CD4-positive, alpha-beta T cell treated with Interleukin-15 for 4 hours (primary cell): Measurements from ENCODE around the gene MYCN.
"Not testable (repeated sequence)": the region's sequence is repeated elsewhere in the genome, so short reads cannot be mapped to it uniquely, and the experiment has no call there.

Experiments used
- DNase-seq: peaks from one replicate; pipeline ENCODE4 v3.0.0-alpha.2; 2020; ENCODE audit warnings: low spot score

Gene MYCN

DNA sequence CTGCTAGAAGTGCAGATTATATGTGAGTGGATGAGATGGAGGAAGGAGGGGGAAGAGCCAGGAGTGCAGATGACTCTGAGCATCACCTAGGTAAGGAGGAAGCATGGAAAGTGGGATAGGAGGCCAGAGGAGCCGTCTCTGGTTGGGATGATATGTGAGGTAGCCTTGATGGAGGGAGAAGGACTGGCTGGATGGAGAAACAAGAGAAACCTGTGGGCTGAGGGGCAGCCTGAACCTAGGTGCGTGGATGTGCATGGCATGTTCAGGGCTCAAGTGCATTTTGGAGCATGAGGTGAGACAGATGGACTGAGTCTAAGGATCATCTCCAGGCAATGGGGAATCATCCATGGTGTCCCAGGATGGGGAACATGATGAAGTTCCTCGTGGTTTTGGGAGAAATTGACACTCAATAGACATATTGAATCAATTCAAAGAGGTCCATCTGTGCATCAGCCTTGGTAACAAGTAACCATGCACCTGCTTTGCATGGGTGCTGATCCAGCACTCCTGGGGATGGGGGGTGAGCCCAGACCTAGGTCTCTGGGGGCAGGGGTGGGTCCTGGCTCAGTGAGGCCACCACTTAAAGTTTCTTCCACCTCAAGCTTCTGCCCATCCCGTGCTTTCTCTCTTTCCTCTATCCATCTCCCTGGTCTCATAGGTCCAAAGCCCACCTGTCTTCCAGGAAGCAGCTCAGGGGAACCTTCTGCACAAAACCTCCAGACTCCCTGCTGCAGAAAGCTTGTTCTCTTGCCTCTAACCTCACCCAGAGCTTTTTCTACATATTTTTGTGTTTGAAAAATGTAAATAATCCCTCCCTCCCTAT lies 19.2 kb downstream of the MYCN start:
- no peak for DNase-seq

GRCh38 chr2:15960154-15960520 lies 19.8 kb downstream of the MYCN start:
- not testable (repeated sequence) for DNase-seq

DNA sequence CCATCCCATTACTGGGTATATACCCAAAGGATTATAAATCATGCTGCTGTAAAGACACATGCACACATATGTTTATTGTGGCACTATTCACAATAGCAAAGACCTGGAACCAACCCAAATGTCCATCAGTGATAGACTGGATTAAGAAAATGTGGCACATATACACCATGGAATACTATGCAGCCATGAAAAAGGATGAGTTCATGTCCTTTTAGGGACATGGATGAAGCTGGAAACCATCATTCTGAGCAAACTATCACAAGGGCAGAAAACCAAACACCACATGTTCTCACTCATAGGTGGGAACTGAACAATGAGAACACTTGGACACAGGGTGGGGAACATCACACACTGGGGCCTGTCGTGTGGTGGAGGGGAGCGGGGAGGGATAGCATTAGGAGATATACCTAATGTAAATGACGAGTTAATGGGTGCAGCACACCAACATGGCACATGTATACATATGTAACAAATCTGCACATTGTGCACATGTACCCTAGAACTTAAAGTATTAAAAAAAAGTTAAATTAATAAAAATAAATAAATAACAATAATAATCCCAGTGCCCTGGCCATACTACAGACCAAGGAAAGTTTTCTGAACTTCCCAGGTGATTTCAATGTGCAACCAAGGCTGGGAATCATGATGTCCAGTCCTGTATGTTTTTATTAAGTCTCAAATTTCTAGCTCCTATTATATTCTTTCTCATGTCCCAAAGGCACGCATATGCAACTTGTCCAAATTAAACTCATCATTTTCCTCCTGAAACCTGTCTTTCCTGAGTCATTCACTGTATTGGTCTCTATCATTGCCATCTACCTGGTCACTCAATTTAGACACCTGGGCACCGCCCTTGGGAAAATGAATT lies 23.0 kb downstream of the MYCN start:
- DNase-seq, result not testable (repeated sequence)

- no peak for DNase-seq
Measured at GRCh38 chr2:15963977-15964670, 23.8 kb downstream of the MYCN start.

DNA sequence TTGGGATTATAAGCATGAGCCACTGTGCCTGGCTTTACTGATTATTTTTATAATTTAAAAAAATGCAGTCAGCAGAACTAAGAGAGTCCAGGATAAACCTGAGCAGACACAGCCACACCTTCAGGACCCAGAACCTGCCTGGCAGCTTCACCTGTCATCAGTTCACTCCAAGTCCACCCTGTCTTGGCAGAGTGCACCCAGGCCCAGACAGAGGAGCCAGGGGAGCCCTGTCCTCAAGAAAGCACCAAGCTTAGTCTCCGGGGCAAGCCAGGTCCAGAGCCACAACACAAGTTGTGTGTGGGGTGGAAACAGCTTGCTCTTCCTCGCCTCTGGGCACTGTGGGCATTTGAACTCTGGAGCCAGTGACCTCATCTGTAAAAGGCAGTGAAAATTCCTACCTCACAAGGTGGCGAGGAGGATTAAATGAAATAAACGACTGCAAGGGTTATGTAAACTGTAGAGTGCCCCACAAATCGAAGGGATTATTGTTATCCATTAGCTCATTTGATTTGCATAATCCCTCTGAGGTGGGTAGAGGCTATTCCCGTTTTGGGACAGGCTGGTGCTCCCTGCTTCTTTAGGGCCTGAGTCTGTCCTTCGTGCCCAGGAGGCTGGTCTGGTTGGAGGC lies 24.7 kb downstream of the MYCN start:
- no peak for DNase-seq

DNA sequence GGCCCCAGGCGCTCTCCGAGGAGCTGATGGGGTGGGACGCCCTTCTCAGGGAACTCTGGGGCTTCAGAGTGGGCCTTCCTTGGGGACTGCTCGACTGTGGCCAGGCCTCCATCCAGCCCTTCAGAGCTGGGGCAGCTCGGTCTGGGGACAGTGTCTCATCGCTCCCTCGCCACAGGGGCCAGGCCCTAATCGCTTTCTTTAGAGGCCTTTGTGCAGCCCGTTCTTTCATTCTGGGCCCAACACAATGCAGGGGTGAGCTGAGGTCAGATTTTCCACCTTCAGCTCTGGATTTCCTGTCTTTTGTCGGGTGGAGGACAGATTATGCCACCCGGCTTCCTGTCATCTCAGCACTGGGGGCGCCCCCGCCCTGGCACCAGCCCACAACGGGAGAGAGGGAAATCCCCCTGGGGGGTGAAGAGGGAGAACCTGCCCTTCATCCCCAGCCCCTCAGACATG lies 25.2 kb downstream of the MYCN start:
- no peak for DNase-seq

GRCh38 chr2:15967415-15968279 lies 27.3 kb downstream of the MYCN start:
- no peak for DNase-seq

DNA sequence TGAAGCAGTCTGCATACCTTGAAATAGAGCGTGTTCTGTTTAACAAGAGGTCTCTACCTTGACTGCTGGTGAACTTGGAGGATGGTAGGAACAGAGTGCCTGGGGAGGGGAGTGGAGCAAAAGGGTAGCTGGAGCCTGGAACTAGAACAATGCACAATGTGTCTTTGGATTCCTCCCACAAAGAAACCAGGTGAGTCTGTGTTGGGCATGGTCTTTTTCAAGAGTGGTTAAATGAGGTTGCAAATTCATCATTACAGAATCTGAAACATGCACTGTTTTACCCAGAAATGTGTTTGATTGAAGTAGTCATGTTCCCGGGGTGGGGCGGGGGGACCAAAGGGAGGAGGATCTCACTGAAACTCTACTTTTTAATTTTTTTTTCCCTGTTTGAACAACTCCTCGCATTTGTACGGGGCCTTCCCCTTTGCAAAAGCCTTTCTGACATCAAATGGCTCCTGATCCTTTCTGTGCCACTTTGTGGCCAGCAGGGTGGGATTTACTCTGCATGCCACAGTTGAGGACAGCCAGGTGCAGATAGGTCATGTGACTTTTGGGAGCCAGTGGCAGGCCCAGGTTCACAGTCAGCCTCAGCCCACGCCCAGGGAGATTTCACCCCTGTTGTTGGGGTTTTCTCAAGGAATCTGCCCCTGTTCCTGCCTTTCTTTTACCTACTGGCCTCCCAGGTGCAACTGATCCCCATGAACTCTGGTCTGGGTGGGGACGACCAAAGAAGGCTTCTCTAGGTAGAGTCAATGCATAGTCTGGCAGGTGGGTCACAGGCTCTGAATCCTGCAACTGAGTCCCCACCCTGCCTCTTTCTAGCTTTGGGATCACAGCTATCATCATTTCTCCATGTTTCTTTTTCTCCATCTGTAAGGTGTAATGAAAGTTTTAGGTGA lies 28.2 kb downstream of the MYCN start:
- DNase-seq, result no peak

- DNase-seq, result no peak
Measured at GRCh38 chr2:15969214-15969613, 28.9 kb downstream of the MYCN start.

GRCh38 chr2:15970701-15971100 lies 30.4 kb downstream of the MYCN start:
- no peak for DNase-seq

- no peak for DNase-seq
Measured at GRCh38 chr2:15971351-15971750, 31.0 kb downstream of the MYCN start.

GRCh38 chr2:15971831-15972522 lies 31.6 kb downstream of the MYCN start:
- DNase-seq, result no peak

DNA sequence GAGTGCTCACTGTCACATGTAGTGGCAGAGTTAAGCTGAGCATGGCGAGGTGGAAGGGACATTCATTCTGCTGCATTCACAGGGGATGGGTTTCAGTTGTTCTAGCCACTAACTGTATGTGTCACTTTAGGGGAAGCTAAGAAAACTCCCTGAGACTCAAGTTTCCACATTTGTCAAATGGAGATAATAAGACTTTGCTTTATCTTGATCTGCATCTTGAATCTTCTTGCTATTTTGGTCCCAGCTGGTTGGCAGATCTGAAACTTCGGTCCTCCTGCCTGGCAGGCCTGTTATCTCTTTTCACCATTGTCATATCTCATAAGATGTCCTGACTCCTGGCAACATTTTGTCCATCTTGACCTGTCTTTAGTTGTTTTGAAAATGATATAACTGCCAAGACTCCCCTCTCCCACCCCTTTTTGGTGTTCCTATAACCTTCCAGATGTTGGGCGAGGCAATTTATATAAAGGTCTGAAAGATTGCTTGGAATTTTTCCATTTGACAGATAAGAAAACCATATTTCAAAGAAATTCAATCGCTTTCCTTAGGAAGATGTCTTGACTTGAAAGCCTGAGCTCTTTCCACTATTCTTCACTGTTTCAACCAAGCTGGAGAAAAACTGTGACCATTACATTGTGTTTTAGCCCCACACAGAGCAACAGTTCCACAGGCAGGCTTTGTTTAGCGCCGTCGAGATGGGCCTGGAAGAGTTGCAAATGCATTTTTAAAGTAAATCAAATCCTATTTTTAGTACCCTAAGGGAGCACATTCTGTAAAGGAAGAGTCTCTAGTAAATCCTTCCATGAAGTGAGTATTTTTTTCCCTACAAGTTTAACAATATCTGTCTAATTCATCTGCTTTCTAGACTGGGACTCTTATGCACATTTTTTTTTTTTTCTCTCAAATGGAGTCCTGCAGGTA lies 33.4 kb downstream of the MYCN start:
- DNase-seq, result no peak

- DNase-seq, result no peak
Measured at GRCh38 chr2:15974565-15975260, 34.4 kb downstream of the MYCN start.

DNA sequence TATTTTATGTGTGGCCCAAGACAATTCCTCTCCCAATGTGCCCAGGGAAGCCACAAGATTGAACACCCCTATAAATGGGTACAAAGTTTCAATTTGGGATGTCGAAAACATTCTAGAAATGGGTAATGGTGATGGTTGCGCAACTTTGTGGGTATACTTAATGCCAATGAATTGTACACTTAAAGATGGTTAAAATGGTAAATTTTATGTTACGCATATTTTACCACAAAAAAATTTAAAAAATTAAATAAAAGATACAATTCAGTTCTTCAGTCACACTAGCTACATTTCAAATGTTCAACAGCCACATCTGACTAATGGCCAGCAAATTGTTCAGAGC lies 34.9 kb downstream of the MYCN start:
- DNase-seq, result no peak

GRCh38 chr2:15975676-15976075 lies 35.3 kb downstream of the MYCN start:
- DNase-seq, result no peak

- no peak for DNase-seq
Measured at GRCh38 chr2:15976354-15976753, 36.0 kb downstream of the MYCN start.
